Trophoblast cell (in vitro differentiated cells and primary cell): ENCODE measurements around the gene FYN.

Experiments
- DNase-seq, 2 donors: peaks; one replicate each; pipeline ENCODE4 v3.0.0-alpha.2; 2016
- H2AFZ ChIP-seq: 2 replicates; pipeline ENCODE4 v1.6.1; 2013; ENCODE audit warnings: low read length, moderate library complexity, mild to moderate bottlenecking; ENCODE audit not compliant: insufficient read depth, poor library complexity
- H2AK5ac ChIP-seq: 2 replicates; pipeline ENCODE4 v1.6.1; 2013; ENCODE audit warnings: mild to moderate bottlenecking, low read length
- H2BK120ac ChIP-seq: 2 replicates; pipeline ENCODE4 v1.6.1; 2013; ENCODE audit warnings: low read length, mild to moderate bottlenecking, moderate library complexity; ENCODE audit not compliant: insufficient read depth, poor library complexity
- H2BK12ac ChIP-seq: 2 replicates; pipeline ENCODE4 v1.6.1; 2013; ENCODE audit warnings: mild to moderate bottlenecking, low read length, moderate library complexity
- H2BK5ac ChIP-seq: 2 replicates; pipeline ENCODE4 v1.6.1; 2013; ENCODE audit warnings: low read length, low read depth, moderate library complexity, mild to moderate bottlenecking; ENCODE audit not compliant: poor library complexity
- H3K14ac ChIP-seq: 2 replicates; pipeline ENCODE4 v1.6.1; 2013; ENCODE audit warnings: mild to moderate bottlenecking, low read length
- H3K18ac ChIP-seq: 2 replicates; pipeline ENCODE4 v1.6.1; 2013; ENCODE audit warnings: mild to moderate bottlenecking, low read length
- H3K23ac ChIP-seq: 2 replicates; pipeline ENCODE4 v1.6.1; 2013; ENCODE audit warnings: low read length
- H3K27ac ChIP-seq: 2 replicates; pipeline ENCODE4 v1.5.1; 2013; ENCODE audit warnings: low read depth, mild to moderate bottlenecking, inconsistent platforms, low read length, moderate library complexity
- H3K27me3 ChIP-seq: 2 replicates; pipeline ENCODE4 v1.6.1; 2013; ENCODE audit warnings: inconsistent platforms, mild to moderate bottlenecking, low read length, moderate library complexity; ENCODE audit not compliant: insufficient read depth
- H3K36me3 ChIP-seq, 2 experiments: 1 replicate in 1 of 2; 2 replicates in 1 of 2; pipeline ENCODE4 v1.6.1; 2013; ENCODE audit warnings: low read length in 2 of 2, mild to moderate bottlenecking in 2 of 2, moderate library complexity in 1 of 2; ENCODE audit not compliant: insufficient read depth in 2 of 2, control insufficient read depth in 1 of 2
- H3K4ac ChIP-seq: 2 replicates; pipeline ENCODE4 v1.6.1; 2013; ENCODE audit warnings: low read depth, mild to moderate bottlenecking, low read length, moderate library complexity
- H3K4me1 ChIP-seq, 2 experiments: 1 replicate in 1 of 2; 2 replicates in 1 of 2; pipeline ENCODE4 v1.6.1; 2013; ENCODE audit warnings: low read length in 2 of 2, mild to moderate bottlenecking in 2 of 2, moderate library complexity in 1 of 2; ENCODE audit not compliant: insufficient read depth in 2 of 2, control insufficient read depth in 1 of 2
- H3K4me2 ChIP-seq: 2 replicates; pipeline ENCODE4 v1.6.1; 2013; ENCODE audit warnings: inconsistent platforms, mild to moderate bottlenecking, low read length, moderate library complexity
- H3K4me3 ChIP-seq: 2 replicates; pipeline ENCODE4 v1.5.1; 2013; ENCODE audit warnings: mild to moderate bottlenecking, low read depth, low read length, inconsistent platforms
- H3K79me1 ChIP-seq: one replicate; pipeline ENCODE4 v1.6.1; 2013; ENCODE audit warnings: low read length
- H3K79me2 ChIP-seq: 2 replicates; pipeline ENCODE4 v1.6.1; 2013; ENCODE audit warnings: low read length, mild to moderate bottlenecking; ENCODE audit not compliant: control insufficient read depth, insufficient read depth, poor library complexity
- H3K9ac ChIP-seq: 2 replicates; pipeline ENCODE4 v1.6.1; 2013; ENCODE audit warnings: mild to moderate bottlenecking, low read length
- H3K9me3 ChIP-seq: 2 replicates; pipeline ENCODE4 v1.6.1; 2013; ENCODE audit warnings: low read depth, mild to moderate bottlenecking, control low read depth, inconsistent platforms, low read length; ENCODE audit not compliant: insufficient read depth
- H4K12ac ChIP-seq: 2 replicates; pipeline ENCODE4 v1.6.1; 2013; ENCODE audit warnings: low read depth, mild to moderate bottlenecking, low read length, moderate library complexity
- H4K8ac ChIP-seq: 2 replicates; pipeline ENCODE4 v1.6.1; 2013; ENCODE audit warnings: low read depth, mild to moderate bottlenecking, low read length, moderate library complexity
- H4K91ac ChIP-seq: one replicate; pipeline ENCODE4 v1.6.1; 2013; ENCODE audit warnings: low read depth, mild to moderate bottlenecking, low read length, moderate library complexity
- WGBS: extraction: QIAGEN DNeasy Blood & Tissue Kit; methylation state at CpG from one replicate; pipeline ENCODE4 v1.1.7; 2013; ENCODE audit warnings: missing lambda C conversion rate; ENCODE audit not compliant: insufficient read length, insufficient coverage; ENCODE audit errors: extremely low coverage; 5-methylcytosine and 5-hydroxymethylcytosine counted together

Gene FYN

GRCh38 chr6:111880181-111880888, 7.1 kb upstream of the FYN start:
- Histone ChIP-seq H4K12ac (no peak overlapping the region), H3K9me3 (no peaks in the 10 kb centered on the region), H3K4me1 (no peaks in the 10 kb centered on the region), H4K8ac (no peak overlapping the region), H3K4me2 (no peak overlapping the region), H2AK5ac (no peak overlapping the region), H3K23ac (no peak overlapping the region), H3K4me3 (no peak overlapping the region), H4K91ac (no peak overlapping the region), H3K18ac (no peak overlapping the region), H3K4ac (no peak overlapping the region), H2BK120ac (no peak overlapping the region), H3K9ac (no peak overlapping the region), H3K79me2 (no peaks in the 10 kb centered on the region), H2AFZ (no peak overlapping the region), H3K36me3 (no peaks in the 10 kb centered on the region), H3K14ac (no peak overlapping the region), H2BK12ac (no peak overlapping the region), H3K79me1 (no peaks in the 10 kb centered on the region), H2BK5ac (no peak overlapping the region), H3K27me3 (no peaks in the 10 kb centered on the region), H3K27ac (no peak overlapping the region)
- no CpG with 5 or more reads among the region's 2 CpGs for WGBS
- DNase-seq: peak; percentile 5 to 77

- H3K18ac ChIP-seq: no peak overlapping the region
Measured at GRCh38 chr6:111875741-111876140, 2.5 kb upstream of the FYN start.

DNA sequence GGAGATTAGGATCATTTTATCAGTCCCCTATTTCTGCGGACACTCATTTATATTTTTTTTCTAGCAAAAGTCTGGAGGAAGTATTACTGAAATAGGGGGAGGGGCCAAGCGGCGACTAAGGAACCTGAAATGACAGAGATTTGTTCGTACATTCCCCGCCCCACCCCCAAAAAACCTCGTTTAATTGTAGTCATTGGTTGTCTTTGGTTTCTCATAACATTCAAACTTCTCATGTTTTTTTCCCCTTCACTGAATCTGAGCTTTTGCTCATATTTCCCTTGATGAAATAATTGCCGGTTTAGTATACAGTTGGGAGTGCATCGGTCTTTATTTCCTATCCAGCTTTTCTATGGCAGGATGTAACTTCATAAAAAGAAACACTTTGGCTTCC, 768 bp upstream of the FYN start:
- no peak overlapping the region for H3K23ac ChIP-seq

More at GRCh38 chr6:111875741-111876140, 2.5 kb upstream of the FYN start:
- H3K79me2 ChIP-seq: peaks cover 5% of the 10 kb centered on the region
- H3K27ac ChIP-seq: no peak overlapping the region
- no peak overlapping the region for H3K14ac ChIP-seq
- H3K23ac ChIP-seq: no peak overlapping the region
- DNase-seq: no peak
- H3K4me1 ChIP-seq: peaks cover 3 to 6% of the 10 kb centered on the region in 2 experiments
- peaks cover 4% of the 10 kb centered on the region for H3K79me1 ChIP-seq
- H4K12ac ChIP-seq: no peak overlapping the region
- no peaks in the 10 kb centered on the region for H3K27me3 ChIP-seq
- H4K91ac ChIP-seq: no peak overlapping the region
- H3K9me3 ChIP-seq: no peaks in the 10 kb centered on the region
- no peak overlapping the region for H4K8ac ChIP-seq
- no peak overlapping the region for H2BK120ac ChIP-seq
- H3K9ac ChIP-seq: no peak overlapping the region
- no peak overlapping the region for H3K4me2 ChIP-seq
- H2AFZ ChIP-seq: no peak overlapping the region
- no peak overlapping the region for H2BK5ac ChIP-seq
- WGBS: no CpG with 5 or more reads among the region's 4 CpGs
- no peak overlapping the region for H2AK5ac ChIP-seq
- H3K36me3 ChIP-seq: no peaks in the 10 kb centered on the region
- H3K4me3 ChIP-seq: no peak overlapping the region
- no peak overlapping the region for H3K4ac ChIP-seq
- no peak overlapping the region for H2BK12ac ChIP-seq

GRCh38 chr6:111872401-111873177, 663 bp downstream of the FYN start:
- Histone ChIP-seq H3K23ac (no peak overlapping the region), H4K12ac (no peak overlapping the region), H2AFZ (peak overlapping the region; percentile 64), H3K4me1 (peaks cover 3 to 6% of the 10 kb centered on the region in 2 experiments), H2AK5ac (no peak overlapping the region), H3K36me3 (no peaks in the 10 kb centered on the region), H3K18ac (peak overlapping the region; percentile 46), H3K4me3 (peak overlapping the region; percentile 85), H3K14ac (peak overlapping the region; percentile 53), H4K8ac (peak overlapping the region; percentile 82), H3K9ac (peak overlapping the region; percentile 78), H3K79me2 (peaks cover 6% of the 10 kb centered on the region), H3K27me3 (no peaks in the 10 kb centered on the region), H4K91ac (peak overlapping the region; percentile 65), H2BK12ac (no peak overlapping the region), H3K9me3 (no peaks in the 10 kb centered on the region), H3K4ac (peak overlapping the region; percentile 21), H2BK120ac (peak overlapping the region; percentile 53), H2BK5ac (peak overlapping the region; percentile 39), H3K27ac (peak overlapping the region; percentile 38), H3K79me1 (peaks cover 4% of the 10 kb centered on the region), H3K4me2 (peak overlapping the region; percentile 97)
- no peak for DNase-seq
- no CpG with 5 or more reads among the region's 83 CpGs for WGBS

More for the DNA sequence above, 768 bp upstream of the FYN start:
- Histone ChIP-seq H2BK5ac (no peak overlapping the region), H3K9ac (no peak overlapping the region), H3K14ac (no peak overlapping the region), H3K79me1 (peaks cover 4% of the 10 kb centered on the region), H3K27me3 (no peaks in the 10 kb centered on the region), H3K4me3 (no peak overlapping the region), H3K4ac (no peak overlapping the region), H2BK120ac (no peak overlapping the region), H2AK5ac (no peak overlapping the region), H3K27ac (no peak overlapping the region), H3K18ac (no peak overlapping the region), H3K79me2 (peaks cover 5% of the 10 kb centered on the region), H4K91ac (no peak overlapping the region), H3K36me3 (no peaks in the 10 kb centered on the region), H3K4me2 (peak overlapping the region; percentile 97), H3K4me1 (peaks cover 3 to 6% of the 10 kb centered on the region in 2 experiments), H4K8ac (no peak overlapping the region), H2BK12ac (no peak overlapping the region), H2AFZ (no peak overlapping the region), H3K9me3 (no peaks in the 10 kb centered on the region), H4K12ac (no peak overlapping the region)
- no CpG with 5 or more reads among the region's 8 CpGs for WGBS
- peak in 1 of 2 donors; percentile 11 for DNase-seq
